ENCODE measurements around the gene CALU.

- TF ChIP-seq, protein P1, sequence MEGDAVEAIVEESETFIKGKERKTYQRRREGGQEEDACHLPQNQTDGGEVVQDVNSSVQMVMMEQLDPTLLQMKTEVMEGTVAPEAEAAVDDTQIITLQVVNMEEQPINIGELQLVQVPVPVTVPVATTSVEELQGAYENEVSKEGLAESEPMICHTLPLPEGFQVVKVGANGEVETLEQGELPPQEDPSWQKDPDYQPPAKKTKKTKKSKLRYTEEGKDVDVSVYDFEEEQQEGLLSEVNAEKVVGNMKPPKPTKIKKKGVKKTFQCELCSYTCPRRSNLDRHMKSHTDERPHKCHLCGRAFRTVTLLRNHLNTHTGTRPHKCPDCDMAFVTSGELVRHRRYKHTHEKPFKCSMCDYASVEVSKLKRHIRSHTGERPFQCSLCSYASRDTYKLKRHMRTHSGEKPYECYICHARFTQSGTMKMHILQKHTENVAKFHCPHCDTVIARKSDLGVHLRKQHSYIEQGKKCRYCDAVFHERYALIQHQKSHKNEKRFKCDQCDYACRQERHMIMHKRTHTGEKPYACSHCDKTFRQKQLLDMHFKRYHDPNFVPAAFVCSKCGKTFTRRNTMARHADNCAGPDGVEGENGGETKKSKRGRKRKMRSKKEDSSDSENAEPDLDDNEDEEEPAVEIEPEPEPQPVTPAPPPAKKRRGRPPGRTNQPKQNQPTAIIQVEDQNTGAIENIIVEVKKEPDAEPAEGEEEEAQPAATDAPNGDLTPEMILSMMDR (IDR thresholded peaks at IDR 0.05), result no peak
- TF ChIP-seq POLR2AphosphoS5 (IDR thresholded peaks at IDR 0.05), result no peak
Observed at GRCh38 chr7:128805225-128805624, 66.1 kb downstream of the CALU start.
